ENCODE data around the gene FNBP1.

The FNBP1 gene

DNA sequence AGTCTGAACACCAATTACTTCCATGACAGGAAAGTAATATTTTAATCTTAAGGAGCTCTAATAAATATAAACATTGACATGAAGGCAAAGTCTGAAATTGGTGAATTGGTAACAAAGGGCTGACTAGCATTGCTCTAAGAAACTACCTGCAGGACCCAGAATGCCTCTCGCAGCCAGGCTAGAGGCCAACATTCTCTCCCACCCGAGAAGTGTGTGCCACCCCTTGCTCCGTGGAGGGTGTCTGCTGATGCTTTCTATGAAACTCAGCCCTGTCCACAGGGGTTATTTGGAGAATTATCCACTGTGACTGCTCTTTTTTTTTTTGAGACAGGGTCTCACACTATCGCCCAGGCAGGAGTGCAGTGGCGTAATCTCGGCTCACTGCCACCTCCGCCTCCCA lies 126.3 kb downstream of the FNBP1 start:
- DNase-seq (ENCODE audit: low read depth), result no peak
- no peak for TF ChIP-seq CTCF (IDR thresholded peaks at IDR 0.05; ENCODE audit: low read depth, low read length, missing control alignments)
- H3K4me3 ChIP-seq (ENCODE audit: low read depth, low read length), result no peak overlapping the region

DNA sequence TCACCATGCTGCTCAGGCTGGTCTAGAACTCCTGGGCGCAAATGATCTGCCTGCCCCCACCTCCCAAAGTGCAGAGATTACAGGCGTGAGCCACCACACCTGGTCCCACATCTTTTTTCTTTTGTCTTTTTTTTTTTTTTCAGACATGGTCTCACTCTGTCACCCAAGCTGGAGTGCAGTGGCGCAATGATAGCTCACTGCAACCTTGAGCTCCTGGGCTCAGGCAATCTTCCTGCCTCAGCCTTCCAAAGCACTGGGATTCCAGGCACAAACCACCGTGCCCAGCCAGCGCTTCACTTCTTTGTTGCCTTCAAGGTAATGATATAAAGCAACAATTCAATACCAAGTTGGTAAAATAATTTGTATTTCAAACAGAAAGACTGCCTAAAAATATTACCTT lies 128.9 kb downstream of the FNBP1 start:
- no peak for TF ChIP-seq CTCF (IDR thresholded peaks at IDR 0.05; ENCODE audit: low read depth, low read length, missing control alignments)
- DNase-seq (ENCODE audit: low read depth), result no peak
- H3K4me3 ChIP-seq (ENCODE audit: low read depth, low read length), result no peak overlapping the region

GRCh38 chr9:129910628-129911567 lies 132.1 kb downstream of the FNBP1 start:
- H3K4me3 ChIP-seq (ENCODE audit: low read depth, low read length), result no peak overlapping the region
- TF ChIP-seq CTCF (IDR thresholded peaks at IDR 0.05; ENCODE audit: low read depth, low read length, missing control alignments), result no peak
- DNase-seq (ENCODE audit: low read depth), result no peak

GRCh38 chr9:129909851-129910250 lies 133.1 kb downstream of the FNBP1 start:
- no peak for DNase-seq (ENCODE audit: low read depth)
- H3K4me3 ChIP-seq (ENCODE audit: low read depth, low read length), result no peak overlapping the region
- no peak for TF ChIP-seq CTCF (IDR thresholded peaks at IDR 0.05; ENCODE audit: low read depth, low read length, missing control alignments)

DNA sequence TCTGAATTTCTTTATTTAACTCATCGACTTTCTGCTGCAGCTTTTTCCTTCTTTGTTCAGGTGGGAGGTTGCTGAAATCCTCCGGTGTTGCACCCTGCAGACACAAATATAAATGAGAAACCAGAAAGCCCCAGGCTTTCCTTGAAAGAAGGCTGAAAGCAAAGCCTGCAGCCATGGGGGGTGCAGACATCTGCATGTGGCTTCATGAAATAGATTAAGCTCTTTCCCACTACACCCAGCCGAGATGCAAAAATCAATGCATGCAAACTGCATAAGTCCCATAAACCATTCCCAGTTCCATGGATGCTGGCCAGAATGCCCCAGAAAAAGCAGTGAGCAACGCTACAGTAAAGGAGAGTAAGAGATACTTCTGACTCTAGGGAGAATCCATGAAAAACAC lies 134.1 kb downstream of the FNBP1 start:
- no peak overlapping the region for H3K4me3 ChIP-seq (ENCODE audit: low read depth, low read length)
- no peak for DNase-seq (ENCODE audit: low read depth)
- TF ChIP-seq CTCF (IDR thresholded peaks at IDR 0.05; ENCODE audit: low read depth, low read length, missing control alignments), result no peak

- H3K4me3 ChIP-seq (ENCODE audit: low read depth, low read length), result no peak overlapping the region
- DNase-seq (ENCODE audit: low read depth), result no peak
- no peak for TF ChIP-seq CTCF (IDR thresholded peaks at IDR 0.05; ENCODE audit: low read depth, low read length, missing control alignments)
Measured at GRCh38 chr9:129907201-129907600, 135.8 kb downstream of the FNBP1 start.

DNA sequence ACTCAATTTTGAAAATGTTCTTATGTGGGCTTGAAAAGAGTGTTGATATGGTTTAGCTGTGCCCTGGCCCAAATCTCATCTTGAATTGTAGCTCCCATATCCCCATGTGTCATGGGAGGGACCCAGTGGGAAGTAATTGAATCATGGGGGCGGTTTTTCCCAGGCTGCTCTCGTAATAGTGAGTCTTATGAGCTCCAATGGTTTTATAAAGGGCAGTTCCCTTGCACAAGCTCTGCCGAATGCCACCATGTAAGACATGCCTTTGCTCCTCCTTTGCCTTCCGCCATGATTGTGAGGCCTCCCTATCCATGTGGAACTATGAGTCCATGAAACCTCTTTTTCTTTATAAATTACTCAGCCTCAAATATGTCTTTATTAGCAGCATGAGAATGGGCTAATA lies 136.7 kb downstream of the FNBP1 start:
- TF ChIP-seq CTCF (IDR thresholded peaks at IDR 0.05; ENCODE audit: low read depth, low read length, missing control alignments), result no peak
- H3K4me3 ChIP-seq (ENCODE audit: low read depth, low read length), result no peak overlapping the region

More for the DNA sequence above, 136.7 kb downstream of the FNBP1 start:
- DNase-seq (ENCODE audit: low read depth), result no peak

All from GM12864 (cell line).